RWPE2 (cell line): ENCODE results near the gene ENTPD6.

Experiments used
- ATAC-seq: fragments of 200-7000 bp; cut with Tn5 transposase; 3 replicates; pipeline ENCODE4 v1.9.1; 2021; ENCODE audit warnings: low read depth
- DNase-seq: peaks from one replicate; pipeline ENCODE4 v3.0.0-alpha.2; 2020; ENCODE audit warnings: low spot score
- H3K27ac ChIP-seq: fragments of 450-650 bp; 2 replicates; pipeline ENCODE4 v1.5.1; 2017; ENCODE audit warnings: mild to moderate bottlenecking; ENCODE audit not compliant: poor library complexity, severe bottlenecking
- H3K27me3 ChIP-seq: fragments of 250-450 bp; sonication (Bioruptor Pico); 2 replicates; pipeline ENCODE4 v1.5.1; 2021; ENCODE audit warnings: mild to moderate bottlenecking, moderate library complexity; ENCODE audit not compliant: insufficient read depth, poor library complexity, severe bottlenecking
- H3K36me3 ChIP-seq: fragments of 250-450 bp; sonication (Bioruptor Pico); 2 replicates; pipeline ENCODE4 v1.5.1; 2020; ENCODE audit warnings: low read depth, mild to moderate bottlenecking, moderate library complexity
- H3K4me1 ChIP-seq: fragments of 250-450 bp; sonication (Bioruptor Pico); 2 replicates; pipeline ENCODE4 v1.5.1; 2021; ENCODE audit warnings: mild to moderate bottlenecking, moderate library complexity; ENCODE audit not compliant: insufficient read depth, poor library complexity, severe bottlenecking
- H3K4me3 ChIP-seq: fragments of 250-450 bp; sonication (Bioruptor Pico); 2 replicates; pipeline ENCODE4 v1.5.1; 2021; ENCODE audit warnings: mild to moderate bottlenecking, moderate library complexity; ENCODE audit not compliant: severe bottlenecking
- H3K9me3 ChIP-seq: fragments of 250-450 bp; sonication (Bioruptor Pico); 2 replicates; pipeline ENCODE4 v1.5.1; 2021; ENCODE audit warnings: mild to moderate bottlenecking, moderate library complexity; ENCODE audit not compliant: severe bottlenecking
- CTCF ChIP-seq: fragments of 450-650 bp; IDR thresholded peaks from one replicate; pipeline ENCODE4 v1.5.1; 2017; ENCODE audit warnings: mild to moderate bottlenecking, moderate library complexity; ENCODE audit not compliant: poor library complexity, severe bottlenecking

The ENTPD6 gene

GRCh38 chr20:25187635-25188034, 7.9 kb upstream of the ENTPD6 start:
- Histone ChIP-seq H3K36me3 (no peaks in the 10 kb centered on the region), H3K9me3 (no peaks in the 10 kb centered on the region), H3K27me3 (no peaks in the 10 kb centered on the region), H3K4me1 (no peaks in the 10 kb centered on the region), H3K4me3 (no peak overlapping the region), H3K27ac (no peak overlapping the region)
- ATAC-seq (no peak), DNase-seq (no peak)
- TF ChIP-seq CTCF = no peak

GRCh38 chr20:25188218-25188617, 7.3 kb upstream of the ENTPD6 start:
- no peak overlapping the region for H3K4me3 ChIP-seq
- no peak for TF ChIP-seq CTCF
- no peaks in the 10 kb centered on the region for H3K4me1 ChIP-seq
- H3K27ac ChIP-seq = no peak overlapping the region
- H3K36me3 ChIP-seq = no peaks in the 10 kb centered on the region
- ATAC-seq (no peak), DNase-seq (no peak)
- no peaks in the 10 kb centered on the region for H3K27me3 ChIP-seq
- no peaks in the 10 kb centered on the region for H3K9me3 ChIP-seq

GRCh38 chr20:25191051-25191450, 4.5 kb upstream of the ENTPD6 start:
- Histone ChIP-seq H3K4me3 (no peak overlapping the region), H3K27me3 (no peaks in the 10 kb centered on the region), H3K4me1 (no peaks in the 10 kb centered on the region), H3K27ac (no peak overlapping the region), H3K36me3 (no peaks in the 10 kb centered on the region), H3K9me3 (no peaks in the 10 kb centered on the region)
- DNase-seq (no peak), ATAC-seq (no peak)
- no peak for TF ChIP-seq CTCF

- no peaks in the 10 kb centered on the region for H3K9me3 ChIP-seq
- no peaks in the 10 kb centered on the region for H3K4me1 ChIP-seq
- no peak overlapping the region for H3K27ac ChIP-seq
- no peaks in the 10 kb centered on the region for H3K27me3 ChIP-seq
- no peak overlapping the region for H3K4me3 ChIP-seq
- H3K36me3 ChIP-seq = no peaks in the 10 kb centered on the region
- TF ChIP-seq CTCF = no peak
- no peak for ATAC-seq
- DNase-seq = no peak
These were observed 3.8 kb upstream of the ENTPD6 start for GRCh38 chr20:25191689-25192088.

- Histone ChIP-seq H3K27me3 (no peaks in the 10 kb centered on the region), H3K27ac (no peak overlapping the region), H3K9me3 (no peaks in the 10 kb centered on the region), H3K4me3 (no peak overlapping the region), H3K36me3 (peaks cover 9% of the 10 kb centered on the region; the same call in 1 of the 2 replicates), H3K4me1 (no peaks in the 10 kb centered on the region)
- TF ChIP-seq CTCF = no peak
- DNase-seq = no peak
- no peak for ATAC-seq
These were observed 1.7 kb upstream of the ENTPD6 start for GRCh38 chr20:25193843-25194242.
